T47D (cell line): ENCODE data around the gene HAO1.
A peak's percentile ranks its signal among the peaks of the same experiment; 100 is the strongest.

Experiments
- DNase-seq, 2 experiments: peaks; one replicate each; pipeline versions ENCODE4 v3.0.0 to v3.0.0-alpha.2; 2011 to 2012; ENCODE audit warnings: low read depth in 1 of 2, low spot score in 1 of 2
- JUND ChIP-seq: IDR thresholded peaks from 2 replicates; pipeline ENCODE4 v1.6.1; 2012; ENCODE audit warnings: low read depth
- in situ Hi-C: cut with HindIII; loops from 2 replicates; pipeline ENCODE4 v1.10.0; 2016; ENCODE audit warnings: low sequenced_read_pairs, low pct_unique_long_range_greater_than_20kb

The HAO1 gene

GRCh38 chr20:7912551-7912950 lies 27.7 kb downstream of the HAO1 start:
- in situ Hi-C loops: no loop called here
- DNase-seq: no peak
- no peak for TF ChIP-seq JUND

DNA sequence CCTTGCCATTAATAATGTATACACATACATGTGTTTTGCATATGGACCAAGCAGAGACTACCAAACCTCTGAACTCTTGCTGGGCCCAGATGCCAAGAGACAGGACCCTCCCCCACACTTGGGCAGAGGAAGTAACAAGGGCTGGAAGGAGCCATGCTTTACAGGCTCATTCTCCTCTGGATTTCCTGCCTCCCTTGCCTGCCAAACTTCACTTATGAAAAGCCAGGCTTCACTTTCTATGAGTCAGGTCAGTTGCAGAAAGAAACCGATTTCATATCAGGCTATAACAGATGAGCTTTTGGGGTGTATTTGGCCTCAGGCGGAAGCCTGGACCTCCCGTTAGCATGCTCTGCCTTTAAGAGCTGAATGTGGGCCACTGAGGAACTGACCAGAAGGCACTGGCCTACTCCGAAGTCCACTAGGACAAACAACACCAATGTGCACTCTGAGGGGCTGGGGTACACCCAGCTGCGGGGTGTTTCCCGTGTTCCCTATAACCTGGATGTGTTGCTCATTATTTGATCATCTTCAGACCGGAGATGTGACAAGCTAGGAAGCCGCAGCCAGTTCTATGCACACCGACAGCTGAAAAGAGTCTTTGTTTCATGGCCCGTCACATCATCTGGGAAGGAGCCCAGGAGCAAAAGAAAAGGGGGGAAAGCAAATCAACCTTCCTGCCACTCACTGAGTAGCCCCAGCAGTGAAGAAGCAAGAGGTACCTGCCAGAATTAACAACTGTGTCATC lies 28.5 kb downstream of the HAO1 start:
- no peak for DNase-seq
- TF ChIP-seq JUND: no peak
- in situ Hi-C loops: no loop called here

- DNase-seq: no peak
- in situ Hi-C loops: no loop called here
- TF ChIP-seq JUND: no peak
These were observed 31.4 kb downstream of the HAO1 start for GRCh38 chr20:7908905-7909304.

- TF ChIP-seq JUND: no peak
- in situ Hi-C loops: no loop called here
- DNase-seq: no peak
These were observed 36.8 kb downstream of the HAO1 start for GRCh38 chr20:7903429-7903828.

- in situ Hi-C loops: no loop called here
- no peak for DNase-seq
- TF ChIP-seq JUND: no peak
These were observed 37.4 kb downstream of the HAO1 start for GRCh38 chr20:7902879-7903278.

DNA sequence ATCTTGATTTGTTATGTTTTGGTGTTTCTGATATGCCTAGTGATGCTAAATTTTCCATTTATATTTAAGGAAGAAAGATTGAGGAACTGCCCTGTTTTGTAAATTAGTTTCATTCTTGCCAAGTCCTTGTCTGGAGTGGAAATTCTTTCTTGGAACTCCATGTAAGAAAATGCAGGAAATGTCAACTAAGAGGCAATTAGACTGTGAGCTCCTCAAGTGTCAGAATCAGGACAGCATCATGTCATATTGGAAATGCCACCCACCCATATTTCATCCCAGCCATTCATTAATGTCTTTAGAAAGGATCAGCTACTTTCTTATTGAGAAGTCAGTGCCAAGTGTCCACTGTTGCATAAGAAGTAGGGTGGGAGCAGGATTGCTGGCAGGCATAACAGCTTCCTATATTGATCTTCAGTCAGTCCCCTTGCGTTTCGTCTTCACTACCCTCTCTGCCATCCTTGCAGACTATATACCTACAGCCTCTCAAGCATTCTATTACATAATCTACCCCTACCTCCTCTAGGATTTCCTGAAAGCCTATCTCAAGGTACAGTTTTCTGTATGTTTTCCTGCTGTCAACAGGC lies 42.4 kb downstream of the HAO1 start:
- in situ Hi-C loops: no loop called here
- no peak for DNase-seq
- no peak for TF ChIP-seq JUND

DNA sequence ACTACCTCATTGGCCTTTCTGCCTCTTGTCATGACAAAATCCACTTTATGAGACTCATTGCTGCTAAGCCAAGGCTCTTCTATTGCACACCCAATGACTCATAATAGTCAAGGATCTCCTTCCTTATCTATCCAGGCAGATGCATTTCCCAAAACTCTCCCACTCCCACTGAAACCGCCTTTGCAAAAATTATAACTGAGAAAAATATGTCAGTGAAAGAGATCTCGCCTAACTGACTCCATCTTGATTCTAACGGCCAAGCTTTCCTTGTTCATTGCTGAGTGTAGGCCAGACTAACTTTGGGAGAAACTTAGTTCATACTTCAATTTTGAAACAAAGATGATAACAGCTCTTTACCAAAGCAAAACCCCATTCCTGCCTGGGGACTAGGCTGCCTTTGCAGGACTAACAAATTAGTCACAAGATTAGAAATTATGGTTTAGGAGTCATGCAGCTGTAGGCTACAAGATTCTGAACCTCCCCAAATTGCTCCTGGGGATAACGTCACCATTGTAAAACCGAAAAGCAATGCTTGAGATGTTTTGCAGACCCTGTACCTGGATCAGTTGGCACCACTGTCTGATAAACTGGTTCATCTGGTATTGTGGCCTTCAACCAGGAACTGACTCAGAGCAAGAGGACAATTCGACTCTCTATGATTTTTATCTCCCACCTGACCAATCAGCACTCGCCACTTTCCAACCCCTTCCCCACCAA lies 47.1 kb downstream of the HAO1 start:
- DNase-seq: peak in 1 of 2 experiments; percentile 57
- no peak for TF ChIP-seq JUND
- in situ Hi-C loops: no loop called here

GRCh38 chr20:7891705-7892104 lies 48.6 kb downstream of the HAO1 start:
- in situ Hi-C loops: no loop called here
- no peak for TF ChIP-seq JUND
- DNase-seq: no peak

DNA sequence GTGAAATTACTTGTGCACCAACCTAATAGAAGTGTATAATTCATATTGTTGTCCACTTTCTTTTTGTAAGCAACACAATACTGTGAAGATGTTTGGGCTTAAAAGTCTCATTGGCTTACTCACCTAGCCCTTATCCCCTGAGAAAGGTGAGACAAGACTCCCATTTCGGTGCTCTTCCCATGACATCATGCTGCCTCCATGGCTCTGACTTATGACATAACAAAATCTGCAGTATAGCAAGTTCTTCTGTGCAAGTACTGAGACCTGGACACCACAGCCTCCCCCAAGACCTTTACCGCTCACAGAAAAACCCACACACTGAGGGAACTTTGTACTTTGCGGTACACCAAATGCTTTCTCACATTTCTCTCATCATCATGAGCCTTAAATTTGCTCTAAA lies 50.5 kb downstream of the HAO1 start:
- in situ Hi-C loops: no loop called here
- no peak for DNase-seq
- no peak for TF ChIP-seq JUND

DNA sequence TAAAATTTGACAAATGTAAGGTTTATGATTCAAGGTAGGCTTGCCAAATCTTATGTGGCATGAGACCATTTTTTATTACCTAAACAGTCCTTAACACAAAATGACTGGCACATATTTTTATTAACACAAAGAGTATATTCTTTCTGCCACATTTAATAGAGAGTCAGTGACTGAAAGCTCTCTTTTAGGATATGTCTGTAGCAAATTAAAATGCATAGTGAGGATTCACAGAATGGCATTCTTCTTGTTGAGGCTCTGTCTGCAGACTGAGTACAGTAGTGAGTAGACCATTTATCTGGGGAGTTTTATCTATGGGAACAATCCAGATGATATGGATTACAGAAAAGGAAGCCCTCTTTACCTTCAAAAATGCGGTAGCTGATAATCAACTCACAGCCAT lies 56.5 kb downstream of the HAO1 start:
- TF ChIP-seq JUND: no peak
- in situ Hi-C loops: no loop called here

GRCh38 chr20:7883309-7883708 lies 56.9 kb downstream of the HAO1 start:
- in situ Hi-C loops: no loop called here

More for the DNA sequence above, 56.5 kb downstream of the HAO1 start:
- no peak for DNase-seq

GRCh38 chr20:7882076-7882475 lies 58.2 kb downstream of the HAO1 start:
- DNase-seq: no peak
- no peak for TF ChIP-seq JUND
- in situ Hi-C loops: no loop called here

More at GRCh38 chr20:7883309-7883708, 56.9 kb downstream of the HAO1 start:
- TF ChIP-seq JUND: no peak
- no peak for DNase-seq

- no peak for TF ChIP-seq JUND
- no peak for DNase-seq
- in situ Hi-C loops: no loop called here
These were observed 58.7 kb downstream of the HAO1 start for GRCh38 chr20:7881551-7881950.
